K562 (cell line): ENCODE results near the gene C13orf46. TPM values are rescaled to one million over a fixed set of nuclear protein-coding genes. Genes with fewer than 3 reads are reported as not detected.

Experiments used
- ATAC-seq: fragments of 200-7000 bp; cut with Tn5 transposase; 3 replicates; pipeline ENCODE4 v1.9.1; 2020; ENCODE audit warnings: moderate library complexity
- BruUV-seq: library from RNA; stranded (reverse); fragments of 400-500 nt; replicated peaks from 2 replicates; lab custom pipeline; 2021; lab: Mats Ljungman, UMichigan
- CTCF ChIA-PET: fragments of 300-600 bp; formaldehyde crosslinking; extraction: SDS; loops from one replicate; lab custom pipeline; 2021; ENCODE audit warnings: low intra/inter-chr PET ratio; lab: Yijun Ruan, JAX
- POLR2A ChIA-PET: fragments of 300-600, 350-650 bp; sonication (Branson Sonifier 250); formaldehyde crosslinking; extraction: SDS; loops from one replicate; lab custom pipeline; 2021; ENCODE audit warnings: antibody characterized with exemption, inconsistent platforms; lab: Yijun Ruan, JAX
- DNase-seq, 4 experiments: peaks; one replicate each; pipeline versions ENCODE4 v3.0.0 to v3.0.0-alpha.2; 2011 to 2018; ENCODE audit warnings: low spot score in 3 of 4, mixed read lengths in 3 of 4; ENCODE audit errors: extremely low read depth in 1 of 4
- FAIRE-seq: peaks from 2 replicates; lab custom pipeline; 2011; peaks lifted over from hg19 to GRCh38; lab: Jason Lieb, UNC
- H2AFZ ChIP-seq: 2 replicates; pipeline ENCODE4 v1.6.0; 2011; ENCODE audit warnings: low read depth, low read length, control low read depth, inconsistent platforms
- H3K27ac ChIP-seq: fragments of 200-600 bp; 3 replicates; pipeline ENCODE4 v1.8.0; 2011; ENCODE audit warnings: low read depth, mild to moderate bottlenecking, control low read depth, inconsistent platforms, low read length, moderate library complexity, mixed read lengths; ENCODE audit errors: extremely low read depth
- H3K27me3 ChIP-seq, 2 experiments: fragments of 300-600 bp in 1 of 2; 2 replicates in 1 of 2; 3 replicates in 1 of 2; pipeline versions ENCODE4 v1.6.0 to v1.8.0; 2011; ENCODE audit warnings: inconsistent platforms in 2 of 2, low read length in 2 of 2, mild to moderate bottlenecking in 1 of 2, mixed read lengths in 1 of 2, moderate library complexity in 1 of 2; ENCODE audit not compliant: control insufficient read depth in 2 of 2, insufficient read depth in 2 of 2
- H3K36me3 ChIP-seq: fragments of 300-600 bp; 3 replicates; pipeline ENCODE4 v1.8.0; 2011; ENCODE audit warnings: mild to moderate bottlenecking, low read length, inconsistent platforms; ENCODE audit not compliant: control insufficient read depth, insufficient read depth
- H3K4me1 ChIP-seq, 2 experiments: fragments of 200-600 bp in 1 of 2; replicated peaks in 1 of 2; 2 replicates in 1 of 2; 3 replicates in 1 of 2; pipeline versions ENCODE4 v1.5.1 to v1.8.0; 2011; ENCODE audit warnings: inconsistent platforms in 2 of 2, low read length in 2 of 2, mild to moderate bottlenecking in 1 of 2, mixed read lengths in 1 of 2, moderate library complexity in 1 of 2; ENCODE audit not compliant: control insufficient read depth in 2 of 2, insufficient read depth in 2 of 2
- H3K4me2 ChIP-seq: 2 replicates; pipeline ENCODE4 v1.6.1; 2011; ENCODE audit warnings: low read length, control low read depth, inconsistent platforms, mixed read lengths; ENCODE audit not compliant: insufficient read depth
- H3K4me3 ChIP-seq: fragments of 200-600 bp; sonication (generic), shearing (Covaris generic); 2 replicates; pipeline ENCODE4 v1.5.1; 2016; ENCODE audit warnings: control low read depth, inconsistent platforms
- H3K79me2 ChIP-seq: fragments of 200-600 bp; 3 replicates; pipeline ENCODE4 v1.8.0; 2011; ENCODE audit warnings: low read length, inconsistent platforms; ENCODE audit not compliant: control insufficient read depth, insufficient read depth
- H3K9ac ChIP-seq, 2 experiments: 2 replicates each; pipeline versions ENCODE4 v1.6.0 to v1.6.1; 2011; ENCODE audit warnings: low read depth in 2 of 2, low read length in 2 of 2, control low read depth in 1 of 2, inconsistent platforms in 1 of 2, mild to moderate bottlenecking in 1 of 2, mixed read lengths in 1 of 2; ENCODE audit not compliant: insufficient read depth in 1 of 2
- H3K9me1 ChIP-seq: one replicate; pipeline ENCODE4 v1.6.0; 2011; ENCODE audit warnings: inconsistent platforms, mild to moderate bottlenecking, low read length, moderate library complexity; ENCODE audit not compliant: control insufficient read depth, insufficient read depth
- H3K9me3 ChIP-seq: replicated peaks from 2 replicates; pipeline ENCODE4 v1.5.1; 2011; ENCODE audit warnings: low read depth, low read length, inconsistent platforms; ENCODE audit not compliant: control insufficient read depth, insufficient read depth
- H4K20me1 ChIP-seq: replicated peaks from 2 replicates; pipeline ENCODE4 v1.6.1; 2011; ENCODE audit warnings: low read length, inconsistent platforms, mixed read lengths; ENCODE audit not compliant: control insufficient read depth, insufficient read depth
- GTF2A2 ChIP-seq: IDR thresholded peaks from 2 replicates; pipeline ENCODE4 v1.6.1; 2016; ENCODE audit warnings: mild to moderate bottlenecking, missing genetic modification characterization, missing compliant biosample characterization
- RFX1 ChIP-seq: fragments of 450-650 bp; IDR thresholded peaks from 2 replicates; pipeline ENCODE4 v1.6.1; 2016; ENCODE audit warnings: mild to moderate bottlenecking, moderate library complexity
- ZC3H11A ChIP-seq: IDR thresholded peaks from 2 replicates; pipeline ENCODE4 v1.6.1; 2012; ENCODE audit warnings: low read depth, low read length, improper control_type of control experiment
- ZNF174 ChIP-seq: fragments of 250-450 bp; sonication (Bioruptor Pico); IDR thresholded peaks from 2 replicates; pipeline ENCODE4 v1.4.0; 2020; ENCODE audit warnings: mild to moderate bottlenecking
- ZNF75A ChIP-seq: fragments of 450-650 bp; formaldehyde crosslinking; IDR thresholded peaks from 2 replicates; pipeline ENCODE4 v1.4.0; 2020; ENCODE audit warnings: mild to moderate bottlenecking
- WGBS: fragments of 100-300 bp; shearing (Covaris generic); methylation state at CpG from one replicate; pipeline ENCODE4 v1.1.6; 2016; ENCODE audit warnings: low coverage, mixed read lengths; ENCODE audit not compliant: insufficient coverage; ENCODE audit errors: missing lambda C conversion rate; 5-methylcytosine and 5-hydroxymethylcytosine counted together
- in situ Hi-C: fragments of 300-500 bp; cut with MboI; formaldehyde crosslinking; loops from 4 replicates; pipeline ENCODE4 v1.15.0; 2018; ENCODE audit warnings: inconsistent platforms, mixed read lengths
- intact Hi-C: fragments of 100-400 bp; cut with micrococcal nuclease; formaldehyde crosslinking; loops from 2 replicates; pipeline ENCODE4 v1.14.2; 2022
- polyA plus RNA-seq, 8 experiments: library from polyadenylated mRNA; depleted of rRNA in 4 of 8; stranded (reverse) in 5 of 8; unstranded in 3 of 8; fragments of >200 nt; fragmentation: Nextera tagmentation in 2 of 8; fragmentation: Illumina TruSeq in 1 of 8; extraction: Ambion mirVana in 2 of 8; extraction: Trizol in 1 of 8; gene quantifications; 2 replicates each; pipeline versions ENCODE4 v1.2.1 to v1.2.3, GENCODE V29; 2011 to 2014; ENCODE audit warnings: inconsistent platforms in 1 of 8, missing spikeins in 1 of 8
- total RNA-seq, 7 experiments: library from RNA; depleted of rRNA in 6 of 7; stranded (reverse); fragments of >200 nt in 6 of 7; fragmentation: Illumina TruSeq in 2 of 7; extraction: Trizol in 2 of 7; gene quantifications; 2 replicates each; pipeline versions ENCODE4 v1.2.1 to v1.2.3, GENCODE V29; 2011 to 2021; ENCODE audit warnings: low replicate concordance in 1 of 7
- TF ChIP-seq, protein P1 (sequence below), 2 experiments: fragments of 450-650 bp in 1 of 2; sonication (generic) in 1 of 2; formaldehyde crosslinking; conservative IDR thresholded peaks; 2 replicates each; pipeline versions ENCODE4 v1.4.0 to v1.8.1; 2020 to 2022; ENCODE audit warnings: mild to moderate bottlenecking in 1 of 2, missing genetic modification reagents in 1 of 2

The C13orf46 gene
- total and polyA plus RNA-seq, 9 of the 15 experiments (the other 6 are each of a cell fraction or from before 2014, with no cell fraction given), result 0.04 to 0.24 (median 0.05) TPM; not detected in 4

DNA sequence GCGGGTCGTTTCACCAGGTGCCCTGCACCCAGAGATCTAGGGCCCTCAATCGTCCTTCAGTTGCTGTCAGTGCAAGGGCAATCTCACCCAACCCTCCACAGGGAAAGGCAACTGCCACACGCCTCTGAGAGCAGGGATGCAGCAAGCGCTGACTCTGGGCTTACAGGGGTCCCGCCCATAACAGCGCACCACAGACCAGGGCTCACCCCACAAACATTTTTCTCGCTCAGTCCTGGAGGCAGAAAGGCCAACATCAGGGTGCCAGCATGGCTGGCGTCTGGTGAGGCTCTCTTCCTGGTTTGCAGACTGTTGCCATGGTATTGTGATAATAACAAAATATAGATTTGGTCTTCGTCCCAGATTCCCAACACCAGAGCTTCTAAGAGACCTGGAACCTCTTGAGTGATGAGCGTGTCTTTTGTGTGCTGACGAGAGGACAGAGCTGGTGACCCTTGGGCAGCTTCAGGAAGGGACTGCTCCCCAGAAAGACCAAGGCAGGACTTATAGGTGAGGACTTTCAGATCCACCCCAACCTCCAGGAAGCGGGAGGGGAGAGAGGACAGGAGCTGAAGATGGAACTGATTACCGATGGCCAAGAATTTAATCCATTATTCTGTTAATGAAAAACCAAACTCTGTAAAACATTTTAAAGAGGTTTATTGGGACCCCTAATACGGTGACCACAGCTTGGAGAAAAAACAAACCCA lies 51.3 kb downstream of the C13orf46 start:
- BruUV-seq, result no TSS peak
- Histone ChIP-seq H3K36me3 (no peaks in the 10 kb centered on the region), H3K27ac (no peak overlapping the region), H3K79me2 (no peaks in the 10 kb centered on the region), H2AFZ (no peak overlapping the region), H3K4me3 (no peak overlapping the region), H3K9me3 (0 out of 2 replicates have a peak, but pooled peaks cover 2% of the 10 kb centered on the region), H3K4me1 (peaks cover 0 to 7% of the 10 kb centered on the region in 2 experiments; a peak in 1 of 5 replicates), H3K9ac (no peak overlapping the region), H4K20me1 (no peaks in the 10 kb centered on the region), H3K4me2 (no peak overlapping the region), H3K27me3 (peaks cover 19 to 75% of the 10 kb centered on the region in 2 experiments; a peak in 4 of 5 replicates), H3K9me1 (no peaks in the 10 kb centered on the region)
- ATAC-seq (no peak), FAIRE-seq (no peak), DNase-seq (no peak)
- TF ChIP-seq ZC3H11A (no peak), RFX1 (no peak), GTF2A2 (tag) (no peak), ZNF75A (CRISPR knock-in tag) (no peak), ZNF174 (CRISPR knock-in tag) (no peak)
- TF ChIP-seq, protein P1, sequence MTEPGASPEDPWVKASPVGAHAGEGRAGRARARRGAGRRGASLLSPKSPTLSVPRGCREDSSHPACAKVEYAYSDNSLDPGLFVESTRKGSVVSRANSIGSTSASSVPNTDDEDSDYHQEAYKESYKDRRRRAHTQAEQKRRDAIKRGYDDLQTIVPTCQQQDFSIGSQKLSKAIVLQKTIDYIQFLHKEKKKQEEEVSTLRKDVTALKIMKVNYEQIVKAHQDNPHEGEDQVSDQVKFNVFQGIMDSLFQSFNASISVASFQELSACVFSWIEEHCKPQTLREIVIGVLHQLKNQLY (CRISPR knock-in tag; conservative IDR thresholded peaks at IDR 0.05), result no peak
- ChIA-PET CTCF (no interaction called here), POLR2A (interaction anchor here (0.6 kb wide), 1 partner anchor 518 kb away, joined by 3 read pairs; no protein-coding TSS in a partner anchor)
- intact Hi-C loops (no loop called here), in situ Hi-C loops (loop anchor here (10.0 kb wide), 1 partner anchor 188 kb away; no protein-coding TSS in a partner anchor)
- WGBS, result 0% methylated on average over 11 of the region's 15 CpGs
